ENCODE data around the gene ZNF423.

Gene ZNF423

GRCh38 chr16:49701789-49702494 lies 154.0 kb downstream of the ZNF423 start:
- no peak for FAIRE-seq
- no peak for DNase-seq (ENCODE audit: insufficient read length, low spot score)
- TF ChIP-seq POLR2A (IDR thresholded peaks at IDR 0.05; ENCODE audit: low read depth, low read length) (no peak), POLR2AphosphoS5 (IDR thresholded peaks at IDR 0.05; ENCODE audit: low read depth, low read length) (no peak), TAF1 (IDR thresholded peaks at IDR 0.05; ENCODE audit: low read depth, low read length) (no peak), PAX5 (IDR thresholded peaks at IDR 0.05; ENCODE audit: insufficient read depth, low read length, severe bottlenecking) (no peak), SPI1 (IDR thresholded peaks at IDR 0.05; ENCODE audit: low read depth, low read length) (no peak), POU2F2 (IDR thresholded peaks at IDR 0.05; ENCODE audit: low read depth, low read length) (no peak)

GRCh38 chr16:49701065-49701685 lies 154.7 kb downstream of the ZNF423 start:
- TF ChIP-seq POU2F2 (IDR thresholded peaks at IDR 0.05; ENCODE audit: low read depth, low read length) (no peak), POLR2A (IDR thresholded peaks at IDR 0.05; ENCODE audit: low read depth, low read length) (no peak), POLR2AphosphoS5 (IDR thresholded peaks at IDR 0.05; ENCODE audit: low read depth, low read length) (no peak)
- DNase-seq (ENCODE audit: insufficient read length, low spot score): no peak
- FAIRE-seq: no peak

DNA sequence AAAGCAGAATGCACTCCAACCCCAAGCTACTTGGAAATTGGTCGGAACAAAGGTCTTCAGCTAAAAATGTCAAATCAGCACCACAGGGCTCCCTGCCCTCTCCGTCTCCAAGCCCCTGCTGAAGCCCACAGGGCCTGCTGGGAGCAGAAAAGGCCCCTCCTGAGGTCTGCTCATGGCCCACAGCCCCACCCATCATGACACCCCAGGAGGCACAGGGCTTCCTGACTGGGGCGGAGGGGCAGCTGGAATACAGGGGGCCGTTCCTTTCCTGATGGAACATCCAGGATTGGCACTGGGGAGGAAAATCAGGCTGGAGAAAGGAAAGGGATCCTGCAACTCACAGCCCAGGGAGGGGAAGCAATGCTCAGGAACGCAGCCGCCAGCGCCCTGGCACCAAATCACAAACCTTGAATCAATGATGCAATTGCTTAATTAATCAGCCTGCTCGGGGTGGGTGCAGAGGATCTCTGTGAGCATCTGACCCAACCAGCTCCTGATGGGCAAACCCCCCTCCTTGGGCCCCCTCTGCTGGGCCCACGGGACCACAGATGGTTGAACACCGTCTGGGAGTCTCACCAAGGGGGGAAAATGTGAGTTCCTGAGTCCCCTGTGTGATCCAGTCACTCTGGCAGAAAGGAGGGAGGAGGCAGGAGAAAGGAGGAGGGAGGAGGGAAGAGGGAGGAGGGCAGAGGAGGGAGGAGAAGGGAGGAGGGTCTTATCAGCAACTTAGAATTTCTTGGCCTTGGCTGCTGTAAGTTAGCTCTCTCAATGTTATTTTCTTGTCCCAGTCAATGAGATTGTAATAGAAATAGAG lies 155.5 kb downstream of the ZNF423 start:
- FAIRE-seq (no peak), DNase-seq (ENCODE audit: insufficient read length, low spot score) (no peak)
- TF ChIP-seq SPI1 (IDR thresholded peaks at IDR 0.05; ENCODE audit: low read depth, low read length) (no peak), TAF1 (IDR thresholded peaks at IDR 0.05; ENCODE audit: low read depth, low read length) (no peak), POLR2AphosphoS5 (IDR thresholded peaks at IDR 0.05; ENCODE audit: low read depth, low read length) (no peak), POU2F2 (IDR thresholded peaks at IDR 0.05; ENCODE audit: low read depth, low read length) (no peak), POLR2A (IDR thresholded peaks at IDR 0.05; ENCODE audit: low read depth, low read length) (no peak), PAX5 (IDR thresholded peaks at IDR 0.05; ENCODE audit: insufficient read depth, low read length, severe bottlenecking) (no peak)

DNA sequence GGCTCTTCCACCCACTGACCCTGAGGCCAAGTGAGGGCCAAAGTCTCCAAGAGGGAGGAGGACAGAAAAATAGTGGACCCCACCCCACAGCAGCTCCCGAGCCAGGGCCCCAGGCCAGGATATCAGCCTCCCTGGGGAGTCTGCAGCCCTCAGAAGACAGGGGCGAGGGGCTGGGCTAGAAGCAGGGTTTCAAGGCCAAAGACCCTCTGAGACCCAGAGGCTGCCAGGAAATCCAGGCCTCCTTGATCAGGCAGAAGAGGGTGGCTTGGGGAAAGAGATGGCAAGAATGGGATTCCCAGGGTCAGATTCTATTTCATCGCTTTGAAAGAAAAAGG lies 156.1 kb downstream of the ZNF423 start:
- TF ChIP-seq POU2F2 (IDR thresholded peaks at IDR 0.05; ENCODE audit: low read depth, low read length) (no peak), PAX5 (IDR thresholded peaks at IDR 0.05; ENCODE audit: insufficient read depth, low read length, severe bottlenecking) (no peak), POLR2AphosphoS5 (IDR thresholded peaks at IDR 0.05; ENCODE audit: low read depth, low read length) (no peak), SPI1 (IDR thresholded peaks at IDR 0.05; ENCODE audit: low read depth, low read length) (no peak), TAF1 (IDR thresholded peaks at IDR 0.05; ENCODE audit: low read depth, low read length) (no peak), POLR2A (IDR thresholded peaks at IDR 0.05; ENCODE audit: low read depth, low read length) (no peak)
- FAIRE-seq: no peak
- no peak for DNase-seq (ENCODE audit: insufficient read length, low spot score)

DNA sequence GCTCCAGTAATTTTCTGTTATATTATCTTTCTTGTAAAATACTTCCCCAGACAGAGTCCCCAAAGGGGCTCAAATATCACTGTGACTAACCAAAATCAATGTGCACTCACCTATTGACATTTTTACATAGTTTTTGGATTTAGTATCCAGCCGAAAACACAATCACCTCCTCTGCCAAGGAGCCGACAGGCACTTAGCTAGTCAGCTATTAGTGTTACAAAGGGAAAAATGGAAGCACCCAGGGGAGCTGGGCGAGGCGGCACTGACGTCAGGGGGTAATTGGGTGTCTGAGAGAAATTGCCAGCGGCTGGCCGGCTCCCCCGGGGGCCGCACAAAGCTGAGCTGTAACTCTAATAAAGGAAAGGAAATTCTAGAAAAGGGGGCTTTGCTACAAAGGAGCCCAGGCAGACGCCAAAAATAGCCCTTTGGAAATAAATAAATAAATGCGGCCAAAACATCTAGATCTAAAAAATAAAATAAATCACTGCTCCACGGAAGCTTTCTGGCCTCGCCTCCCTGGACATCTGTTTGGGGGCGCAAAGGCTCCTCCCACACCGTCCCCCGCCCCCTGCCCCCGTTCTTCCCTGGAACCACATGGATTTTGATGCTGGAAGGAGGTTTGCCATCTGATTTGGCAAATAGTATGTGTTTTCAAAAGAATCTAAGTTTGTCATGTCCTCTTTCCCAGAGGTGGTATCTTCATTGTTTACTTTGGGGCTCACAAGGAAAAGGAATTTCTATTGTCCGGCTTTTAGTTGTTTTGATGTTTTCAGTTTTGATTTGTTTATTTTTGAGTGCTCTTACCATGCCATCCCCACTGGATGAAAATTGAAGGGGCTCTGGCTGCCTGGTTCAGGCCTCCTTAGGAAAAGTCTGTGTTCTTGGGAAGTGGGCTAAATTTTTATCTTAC lies 156.7 kb downstream of the ZNF423 start:
- DNase-seq (ENCODE audit: insufficient read length, low spot score): no peak
- no peak for FAIRE-seq
- no peak for TF ChIP-seq TAF1 (IDR thresholded peaks at IDR 0.05; ENCODE audit: low read depth, low read length)
- TF ChIP-seq PAX5 (IDR thresholded peaks at IDR 0.05; ENCODE audit: insufficient read depth, low read length, severe bottlenecking): no peak
- TF ChIP-seq POLR2A (IDR thresholded peaks at IDR 0.05; ENCODE audit: low read depth, low read length): no peak
- TF ChIP-seq SPI1 (IDR thresholded peaks at IDR 0.05; ENCODE audit: low read depth, low read length): no peak
- TF ChIP-seq POLR2AphosphoS5 (IDR thresholded peaks at IDR 0.05; ENCODE audit: low read depth, low read length): no peak
- no peak for TF ChIP-seq POU2F2 (IDR thresholded peaks at IDR 0.05; ENCODE audit: low read depth, low read length)

DNA sequence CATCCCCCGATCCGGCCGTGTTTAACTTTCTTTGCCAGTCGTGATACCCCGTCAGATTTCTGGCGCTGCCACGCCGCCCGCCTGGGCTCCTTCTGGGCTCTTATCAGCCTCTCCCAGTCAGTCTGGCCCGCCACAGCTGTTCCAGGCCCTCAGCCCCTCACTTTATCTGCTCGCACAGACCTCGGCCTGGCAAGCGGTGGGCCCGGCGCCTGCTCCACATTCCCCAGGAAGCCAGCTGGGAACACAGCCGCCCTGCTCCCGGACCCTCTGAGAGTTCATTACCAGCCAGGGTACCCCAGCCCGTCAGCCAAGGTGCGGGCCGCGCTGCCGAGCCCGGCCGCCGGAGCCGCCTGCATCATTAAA lies 157.5 kb downstream of the ZNF423 start:
- no peak for DNase-seq (ENCODE audit: insufficient read length, low spot score)
- no peak for FAIRE-seq

DNA sequence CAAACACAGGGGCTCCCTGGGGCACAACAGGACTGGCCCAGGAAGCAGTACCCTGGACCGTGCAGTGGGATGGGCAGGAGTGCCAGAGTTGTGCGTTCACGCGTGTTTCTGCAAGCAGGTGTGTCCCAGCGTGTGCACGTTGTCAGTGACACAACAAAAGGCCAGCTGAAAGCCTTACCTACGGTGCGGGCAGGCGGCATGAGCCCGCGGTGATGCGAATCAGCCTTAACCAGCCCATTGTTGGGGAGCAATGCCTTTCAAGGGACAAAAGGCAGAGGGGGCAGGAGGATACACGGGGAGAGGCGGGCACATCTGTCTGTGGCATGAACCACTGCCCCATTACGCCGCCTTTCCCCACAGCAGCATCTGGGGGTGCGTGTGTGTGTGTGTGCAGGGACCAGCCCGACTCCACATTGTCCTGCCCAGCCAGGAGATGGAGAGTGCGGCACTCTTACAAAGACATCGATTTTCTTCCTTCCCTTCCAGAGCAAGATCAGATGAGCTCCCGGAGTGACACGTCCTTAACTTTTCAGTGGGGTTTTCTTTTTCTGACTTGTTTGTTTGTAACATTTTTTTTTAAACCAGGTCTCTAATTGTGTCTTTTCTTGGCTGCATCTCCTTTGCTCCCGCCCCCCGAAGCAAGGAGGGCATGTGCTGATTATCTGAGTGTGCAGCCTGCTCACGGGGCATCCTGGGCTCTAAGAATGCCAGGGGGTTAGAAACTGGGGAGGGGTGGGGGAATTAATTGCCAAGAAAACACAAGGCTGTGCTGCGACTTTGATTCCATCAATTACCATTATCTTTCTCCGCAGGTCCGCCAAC lies 158.1 kb downstream of the ZNF423 start:
- no peak for DNase-seq (ENCODE audit: insufficient read length, low spot score)
- TF ChIP-seq POU2F2 (IDR thresholded peaks at IDR 0.05; ENCODE audit: low read depth, low read length): no peak
- no peak for TF ChIP-seq POLR2AphosphoS5 (IDR thresholded peaks at IDR 0.05; ENCODE audit: low read depth, low read length)
- no peak for TF ChIP-seq PAX5 (IDR thresholded peaks at IDR 0.05; ENCODE audit: insufficient read depth, low read length, severe bottlenecking)
- no peak for TF ChIP-seq TAF1 (IDR thresholded peaks at IDR 0.05; ENCODE audit: low read depth, low read length)
- TF ChIP-seq SPI1 (IDR thresholded peaks at IDR 0.05; ENCODE audit: low read depth, low read length): no peak
- no peak for TF ChIP-seq POLR2A (IDR thresholded peaks at IDR 0.05; ENCODE audit: low read depth, low read length)
- no peak for FAIRE-seq

More for the DNA sequence above, 157.5 kb downstream of the ZNF423 start:
- TF ChIP-seq POLR2A (IDR thresholded peaks at IDR 0.05; ENCODE audit: low read depth, low read length) (no peak), POU2F2 (IDR thresholded peaks at IDR 0.05; ENCODE audit: low read depth, low read length) (no peak), TAF1 (IDR thresholded peaks at IDR 0.05; ENCODE audit: low read depth, low read length) (no peak), SPI1 (IDR thresholded peaks at IDR 0.05; ENCODE audit: low read depth, low read length) (no peak), POLR2AphosphoS5 (IDR thresholded peaks at IDR 0.05; ENCODE audit: low read depth, low read length) (no peak), PAX5 (IDR thresholded peaks at IDR 0.05; ENCODE audit: insufficient read depth, low read length, severe bottlenecking) (no peak)

All from GM12891 (cell line).